ENCODE data around the gene GALNS.

GALNS gene

DNA sequence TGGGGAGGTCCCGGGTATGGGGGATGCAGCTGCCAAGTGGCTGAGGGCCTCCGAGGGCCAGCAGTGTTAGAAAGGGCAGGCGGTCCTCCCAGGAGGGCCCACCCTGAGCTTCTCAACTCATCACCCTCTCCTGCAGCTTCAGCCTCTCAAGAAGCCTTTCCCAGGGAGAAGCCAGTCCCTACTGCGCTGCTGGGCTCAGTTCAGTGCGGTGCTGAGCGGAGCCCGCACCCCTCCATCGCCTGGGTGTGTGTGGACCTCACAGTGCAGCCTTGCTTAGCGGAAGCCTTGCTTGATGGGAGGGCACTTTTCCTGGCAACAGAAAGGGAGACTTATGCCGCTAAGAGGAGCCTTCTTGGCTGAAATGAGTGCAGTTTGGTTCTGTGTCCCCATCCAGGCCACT, 41.5 kb downstream of the GALNS start:
- Histone ChIP-seq H3K4me1 (ENCODE audit: insufficient read depth, insufficient read length) (peaks cover 19% of the 10 kb centered on the region), H3K9me3 (ENCODE audit: insufficient read depth, low read length) (no peaks in the 10 kb centered on the region), H3K27me3 (ENCODE audit: insufficient read depth, insufficient read length) (no peaks in the 10 kb centered on the region), H3K36me3 (ENCODE audit: insufficient read depth, insufficient read length, low read length) (peaks cover 16% of the 10 kb centered on the region), H3K9ac (ENCODE audit: insufficient read length, low read depth) (peak overlapping the region; percentile 26), H3K4me3 (ENCODE audit: insufficient read length, low read depth) (no peak overlapping the region)
- DNase-seq (ENCODE audit: low read depth, low spot score) = no peak
- no peak for TF ChIP-seq YY1 (IDR thresholded peaks at IDR 0.05; ENCODE audit: insufficient read depth, insufficient read length)
- no peak for TF ChIP-seq ZNF274 (IDR thresholded peaks at IDR 0.05; ENCODE audit: low read depth, low read length)
- no peak for TF ChIP-seq SUZ12 (IDR thresholded peaks at IDR 0.05; ENCODE audit: extremely low read depth, insufficient read depth, insufficient read length)

DNA sequence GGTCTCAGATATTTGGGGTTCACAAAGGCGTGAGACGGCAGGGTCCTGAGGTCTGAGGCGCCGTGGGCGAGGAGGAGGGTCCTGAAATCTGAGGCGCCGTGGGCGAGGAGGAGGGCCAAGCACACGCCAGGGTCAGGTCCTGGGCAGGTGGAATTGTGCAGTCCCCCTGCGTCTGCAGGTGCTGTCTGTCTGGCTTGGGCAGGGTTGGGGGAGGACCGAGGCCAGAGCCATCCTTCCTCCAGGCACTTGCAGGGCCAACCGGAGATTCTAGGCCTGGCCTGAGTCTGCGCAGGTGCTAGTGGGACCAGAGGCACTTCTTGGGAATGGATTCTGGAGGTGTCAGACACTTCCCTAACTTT, 42.6 kb downstream of the GALNS start:
- no peaks in the 10 kb centered on the region for H3K27me3 ChIP-seq (ENCODE audit: insufficient read depth, insufficient read length)
- no peak overlapping the region for H3K4me3 ChIP-seq (ENCODE audit: insufficient read length, low read depth)
- H3K9me3 ChIP-seq (ENCODE audit: insufficient read depth, low read length) = no peaks in the 10 kb centered on the region
- peaks cover 27% of the 10 kb centered on the region for H3K4me1 ChIP-seq (ENCODE audit: insufficient read depth, insufficient read length)
- no peak for DNase-seq (ENCODE audit: low read depth, low spot score)
- H3K9ac ChIP-seq (ENCODE audit: insufficient read length, low read depth) = no peak overlapping the region
- TF ChIP-seq YY1 (IDR thresholded peaks at IDR 0.05; ENCODE audit: insufficient read depth, insufficient read length) (no peak), ZNF274 (IDR thresholded peaks at IDR 0.05; ENCODE audit: low read depth, low read length) (no peak), SUZ12 (IDR thresholded peaks at IDR 0.05; ENCODE audit: extremely low read depth, insufficient read depth, insufficient read length) (no peak)
- peaks cover 27% of the 10 kb centered on the region for H3K36me3 ChIP-seq (ENCODE audit: insufficient read depth, insufficient read length, low read length)

DNA sequence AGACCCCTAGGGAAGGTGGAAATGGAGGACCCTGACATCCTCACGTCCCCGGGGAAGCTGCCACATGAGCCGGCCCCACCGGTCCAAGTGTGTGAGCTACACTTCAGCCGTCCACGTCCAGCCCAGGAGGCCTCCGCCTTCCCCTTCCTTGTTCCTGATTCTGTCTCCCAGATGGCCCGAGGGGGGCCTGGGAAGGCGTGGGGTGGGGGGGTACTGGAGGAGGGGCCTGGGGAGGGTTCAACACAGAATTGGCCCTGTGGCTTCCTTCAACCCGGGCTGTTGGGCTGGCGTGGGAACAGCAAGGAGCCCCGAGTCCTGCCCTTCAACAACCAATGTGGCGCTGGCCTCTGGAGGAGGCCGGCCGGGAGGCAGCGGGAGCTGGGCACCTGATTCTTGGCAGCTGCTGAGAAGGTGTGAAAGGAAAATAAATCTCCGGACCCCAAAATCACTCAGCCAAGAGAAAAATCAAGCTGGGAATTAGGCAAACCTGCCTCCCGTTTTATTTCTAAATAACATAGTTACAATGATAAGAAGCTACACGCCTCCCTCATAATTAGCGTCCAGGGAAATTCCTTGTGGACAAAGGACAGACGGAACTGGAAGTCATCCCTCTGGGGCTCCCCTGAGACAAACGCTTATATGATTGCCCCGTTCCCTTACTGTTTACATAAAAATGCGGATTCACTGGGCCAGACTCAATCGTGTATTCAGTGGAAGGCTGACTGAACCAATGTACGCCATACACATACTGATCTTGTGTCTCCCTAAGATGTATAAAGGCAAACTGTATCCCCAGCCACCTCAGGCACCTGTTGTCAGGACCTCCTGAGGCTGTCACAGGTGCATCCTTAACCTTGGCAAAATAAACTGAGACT, 43.2 kb downstream of the GALNS start:
- Histone ChIP-seq H3K4me3 (ENCODE audit: insufficient read length, low read depth) (no peak overlapping the region), H3K4me1 (ENCODE audit: insufficient read depth, insufficient read length) (peaks cover 27% of the 10 kb centered on the region), H3K36me3 (ENCODE audit: insufficient read depth, insufficient read length, low read length) (peaks cover 33% of the 10 kb centered on the region), H3K27me3 (ENCODE audit: insufficient read depth, insufficient read length) (no peaks in the 10 kb centered on the region), H3K9ac (ENCODE audit: insufficient read length, low read depth) (peak overlapping the region; percentile 64), H3K9me3 (ENCODE audit: insufficient read depth, low read length) (no peaks in the 10 kb centered on the region)
- no peak for TF ChIP-seq YY1 (IDR thresholded peaks at IDR 0.05; ENCODE audit: insufficient read depth, insufficient read length)
- no peak for TF ChIP-seq ZNF274 (IDR thresholded peaks at IDR 0.05; ENCODE audit: low read depth, low read length)
- DNase-seq (ENCODE audit: low read depth, low spot score) = no peak

DNA sequence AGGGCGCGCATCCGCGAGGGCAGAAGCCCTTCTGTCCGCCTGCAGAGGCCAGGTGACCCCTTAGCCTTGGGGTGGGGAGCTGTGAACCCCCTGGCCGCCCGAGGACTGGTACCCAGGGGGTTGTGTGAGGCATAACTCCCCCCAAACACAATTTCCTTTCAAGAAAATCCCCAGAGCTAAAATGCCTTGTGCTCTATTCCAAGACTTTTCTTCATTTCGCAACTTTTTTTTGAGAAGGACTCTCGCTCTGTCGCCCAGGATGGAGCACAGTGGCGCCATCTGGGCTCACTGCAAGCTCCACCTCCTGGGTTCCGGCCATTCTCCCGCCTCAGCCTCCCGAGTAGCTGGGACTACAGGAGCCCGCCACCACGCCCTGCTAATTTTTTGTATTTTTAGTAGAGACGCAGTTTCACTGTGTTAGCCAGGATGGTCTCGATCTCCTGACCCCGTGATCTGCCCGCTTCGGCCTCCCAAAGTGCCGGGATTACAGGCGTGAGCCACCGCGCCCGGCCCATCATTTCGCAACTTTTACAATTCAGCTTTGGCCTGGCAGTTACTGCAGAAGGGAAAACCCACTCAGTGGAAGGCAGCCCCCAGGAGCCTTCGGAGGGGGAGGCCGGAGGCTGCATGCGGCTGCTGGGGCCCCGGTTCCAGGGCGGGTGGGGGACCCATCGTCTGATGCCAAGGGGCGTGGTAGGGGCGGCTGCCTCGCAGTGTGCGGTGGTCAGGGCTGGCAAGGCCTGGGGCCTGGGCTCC, 44.1 kb downstream of the GALNS start:
- DNase-seq (ENCODE audit: low read depth, low spot score) = no peak
- no peaks in the 10 kb centered on the region for H3K27me3 ChIP-seq (ENCODE audit: insufficient read depth, insufficient read length)
- peak overlapping the region; percentile 99 for H3K9ac ChIP-seq (ENCODE audit: insufficient read length, low read depth)
- TF ChIP-seq SUZ12 (IDR thresholded peaks at IDR 0.05; ENCODE audit: extremely low read depth, insufficient read depth, insufficient read length) (no peak), YY1 (IDR thresholded peaks at IDR 0.05; ENCODE audit: insufficient read depth, insufficient read length) (no peak), ZNF274 (IDR thresholded peaks at IDR 0.05; ENCODE audit: low read depth, low read length) (no peak)
- H3K4me3 ChIP-seq (ENCODE audit: insufficient read length, low read depth) = peak overlapping the region; percentile 89
- no peaks in the 10 kb centered on the region for H3K9me3 ChIP-seq (ENCODE audit: insufficient read depth, low read length)
- H3K4me1 ChIP-seq (ENCODE audit: insufficient read depth, insufficient read length) = peaks cover 27% of the 10 kb centered on the region
- peaks cover 41% of the 10 kb centered on the region for H3K36me3 ChIP-seq (ENCODE audit: insufficient read depth, insufficient read length, low read length)

DNA sequence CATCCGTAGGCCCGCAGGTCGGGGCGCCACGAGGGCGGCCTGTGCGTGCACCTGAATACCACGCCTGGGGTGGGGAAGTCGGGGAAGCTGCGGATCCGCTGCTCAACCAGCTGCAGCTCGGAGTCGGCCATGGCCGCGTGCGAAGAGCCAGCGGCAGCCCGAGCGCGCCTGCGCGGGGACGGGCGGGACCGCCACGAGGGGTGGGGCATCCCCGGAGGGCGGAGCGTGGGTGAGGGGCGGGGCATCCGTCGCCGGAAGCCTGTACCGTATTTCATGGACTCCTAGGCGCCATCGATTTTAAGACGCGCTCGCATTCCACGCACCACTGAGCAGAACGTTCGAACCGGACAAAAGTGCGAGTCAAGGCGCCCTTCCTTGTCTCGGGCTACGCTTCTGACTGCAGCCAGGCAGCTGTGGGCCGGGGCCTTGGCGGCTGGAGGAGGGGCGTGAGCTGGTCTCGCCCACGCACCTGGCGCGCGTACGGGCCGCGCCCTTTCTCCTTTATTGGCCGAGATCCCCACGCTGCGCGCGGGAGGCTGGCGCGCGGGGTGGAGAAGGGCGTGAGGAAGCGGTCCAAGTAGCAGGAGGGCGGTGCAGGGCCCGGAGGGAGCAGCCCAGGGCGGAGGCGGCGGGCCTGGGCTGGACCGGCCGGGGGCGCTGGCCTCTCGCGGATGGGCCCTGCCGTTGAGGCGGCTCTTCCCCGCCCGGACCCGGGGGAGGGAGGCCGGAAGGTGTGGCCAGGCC, 44.8 kb downstream of the GALNS start, which contains the start of gene APRT:
Gene APRT, minus strand, starts transcription at position 160 of the 744 bp plus-strand sequence. Its CDS starts 29 bp downstream, at position 131.
- Histone ChIP-seq H3K9me3 (ENCODE audit: insufficient read depth, low read length) (no peaks in the 10 kb centered on the region), H3K4me1 (ENCODE audit: insufficient read depth, insufficient read length) (peaks cover 31% of the 10 kb centered on the region), H3K9ac (ENCODE audit: insufficient read length, low read depth) (peak within 1 kb of the TSS; percentile 99), H3K27me3 (ENCODE audit: insufficient read depth, insufficient read length) (no peaks in the 10 kb centered on the region), H3K36me3 (ENCODE audit: insufficient read depth, insufficient read length, low read length) (peaks cover 49% of the 10 kb centered on the region), H3K4me3 (ENCODE audit: insufficient read length, low read depth) (peak within 1 kb of the TSS; percentile 89)
- TF ChIP-seq YY1 (IDR thresholded peaks at IDR 0.05; ENCODE audit: insufficient read depth, insufficient read length) (peak; percentile 42), ZNF274 (IDR thresholded peaks at IDR 0.05; ENCODE audit: low read depth, low read length) (no peak), SUZ12 (IDR thresholded peaks at IDR 0.05; ENCODE audit: extremely low read depth, insufficient read depth, insufficient read length) (no peak)
- peak; percentile 81 for DNase-seq (ENCODE audit: low read depth, low spot score)

DNA sequence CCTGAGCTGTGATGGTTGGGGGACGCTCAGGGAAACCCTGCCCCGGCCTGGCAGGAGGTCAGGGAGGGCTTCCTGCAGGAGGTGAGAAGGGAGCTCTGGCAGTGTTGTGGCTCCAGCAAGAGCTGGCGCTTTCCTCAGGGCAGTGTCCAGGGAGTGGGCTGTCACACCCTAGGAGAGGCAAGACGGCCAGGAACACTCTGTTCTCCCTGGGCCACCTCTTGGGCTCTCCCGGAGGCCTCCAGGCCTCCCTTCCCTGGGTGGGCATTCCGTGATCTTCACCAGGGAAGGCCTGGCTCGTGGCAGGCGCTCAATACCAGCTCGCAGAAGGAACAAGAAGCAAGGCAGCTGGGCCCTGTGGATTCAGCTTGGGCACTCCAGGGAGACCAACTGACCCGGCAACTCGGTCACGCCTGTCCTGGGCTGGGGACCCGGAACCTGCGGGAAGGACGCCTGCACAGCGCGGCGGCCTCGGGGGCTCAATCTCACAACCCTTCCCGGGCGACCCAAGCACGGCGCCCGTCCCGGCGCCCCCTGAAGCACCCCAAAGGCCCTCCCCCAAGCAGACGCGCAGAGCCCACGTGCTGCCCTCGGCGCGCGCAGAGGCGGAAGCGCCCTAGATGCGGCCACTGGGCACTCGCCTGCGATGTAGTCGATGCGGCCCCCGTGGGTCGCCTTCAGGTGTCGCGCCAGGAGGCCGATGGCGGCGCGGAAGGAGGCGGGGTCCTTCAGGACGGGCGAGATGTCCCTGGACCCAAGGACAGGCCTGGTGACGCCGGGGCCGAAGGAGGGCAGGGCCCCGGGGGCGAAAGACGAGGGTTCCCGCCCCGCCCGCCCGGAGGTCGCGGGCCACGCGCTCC, 45.6 kb downstream of the GALNS start:
- no peak for DNase-seq (ENCODE audit: low read depth, low spot score)
- Histone ChIP-seq H3K4me1 (ENCODE audit: insufficient read depth, insufficient read length) (peaks cover 37% of the 10 kb centered on the region), H3K9ac (ENCODE audit: insufficient read length, low read depth) (peak overlapping the region; percentile 99), H3K9me3 (ENCODE audit: insufficient read depth, low read length) (no peaks in the 10 kb centered on the region), H3K27me3 (ENCODE audit: insufficient read depth, insufficient read length) (no peaks in the 10 kb centered on the region), H3K36me3 (ENCODE audit: insufficient read depth, insufficient read length, low read length) (peaks cover 55% of the 10 kb centered on the region), H3K4me3 (ENCODE audit: insufficient read length, low read depth) (peak overlapping the region; percentile 89)
- no peak for TF ChIP-seq ZNF274 (IDR thresholded peaks at IDR 0.05; ENCODE audit: low read depth, low read length)
- TF ChIP-seq SUZ12 (IDR thresholded peaks at IDR 0.05; ENCODE audit: extremely low read depth, insufficient read depth, insufficient read length) = no peak
- TF ChIP-seq YY1 (IDR thresholded peaks at IDR 0.05; ENCODE audit: insufficient read depth, insufficient read length) = no peak

Data from NT2/D1 (cell line).